ENCODE results near the gene P2RX5.
"Not testable (repeated sequence)": the region's sequence is repeated elsewhere in the genome, so short reads cannot be mapped to it uniquely, and the experiment has no call there.

P2RX5 gene

DNA sequence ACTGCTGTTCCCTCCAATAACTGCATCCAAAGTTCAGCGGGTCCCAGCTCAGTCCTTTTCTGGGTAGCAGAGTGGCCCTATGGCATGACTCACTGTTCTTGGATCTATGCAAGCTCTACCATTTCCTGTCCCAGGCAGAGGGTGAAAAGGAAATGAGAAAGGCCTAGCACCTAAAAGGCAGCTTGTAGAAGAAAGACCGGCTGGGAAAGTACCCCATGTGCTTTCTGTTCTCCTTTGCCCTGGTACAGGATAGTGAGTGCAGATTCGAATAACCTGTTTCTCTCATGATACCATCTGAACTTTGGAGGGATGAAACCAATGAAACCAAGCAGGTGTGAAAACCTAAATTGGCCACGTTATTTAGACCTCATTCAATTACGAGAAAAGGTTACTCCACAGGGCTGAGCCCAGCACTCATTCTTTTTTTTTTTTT is 15.0 kb upstream of the P2RX5 start:
- DNase-seq = peak; percentile 57

- DNase-seq = no peak
Measured at GRCh38 chr17:3708366-3708765, 12.4 kb upstream of the P2RX5 start.

DNA sequence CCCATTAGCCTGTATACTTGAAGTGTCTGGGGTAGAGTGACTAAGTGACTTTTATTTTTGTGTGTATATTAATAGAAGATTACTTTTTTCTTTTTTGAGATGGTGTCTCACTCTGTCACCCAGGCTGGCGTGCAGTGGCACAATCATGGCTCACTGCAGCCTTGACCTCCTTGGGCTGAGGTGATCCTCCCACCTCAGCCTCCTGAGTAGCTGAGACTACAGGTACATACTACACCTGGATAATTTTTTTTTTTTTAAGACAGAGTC is 9.7 kb upstream of the P2RX5 start:
- DNase-seq = not testable (repeated sequence)

GRCh38 chr17:3704931-3705717 is 9.2 kb upstream of the P2RX5 start:
- no peak for DNase-seq

- DNase-seq = not testable (repeated sequence)
Measured at GRCh38 chr17:3702041-3702539, 6.1 kb upstream of the P2RX5 start.

DNA sequence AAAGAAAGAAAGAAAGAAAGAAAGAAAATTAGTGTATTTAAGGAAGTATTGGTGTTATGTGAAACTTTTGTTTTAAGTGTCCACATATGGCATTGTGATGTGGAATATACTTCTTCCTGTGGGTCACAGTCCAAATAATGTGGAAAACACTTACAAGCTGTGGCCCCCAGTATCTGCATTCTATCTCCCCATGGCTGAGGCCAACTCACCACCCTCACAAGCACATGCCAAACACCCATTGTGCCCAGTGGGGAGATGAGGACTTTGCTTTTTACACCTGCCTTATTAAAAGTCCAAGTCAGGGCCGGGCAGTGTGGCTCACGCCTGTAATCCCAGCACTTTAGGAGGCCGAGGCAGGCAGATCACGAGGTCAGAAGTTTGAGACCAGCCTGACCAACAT is 4.0 kb upstream of the P2RX5 start:
- no peak for DNase-seq

DNA sequence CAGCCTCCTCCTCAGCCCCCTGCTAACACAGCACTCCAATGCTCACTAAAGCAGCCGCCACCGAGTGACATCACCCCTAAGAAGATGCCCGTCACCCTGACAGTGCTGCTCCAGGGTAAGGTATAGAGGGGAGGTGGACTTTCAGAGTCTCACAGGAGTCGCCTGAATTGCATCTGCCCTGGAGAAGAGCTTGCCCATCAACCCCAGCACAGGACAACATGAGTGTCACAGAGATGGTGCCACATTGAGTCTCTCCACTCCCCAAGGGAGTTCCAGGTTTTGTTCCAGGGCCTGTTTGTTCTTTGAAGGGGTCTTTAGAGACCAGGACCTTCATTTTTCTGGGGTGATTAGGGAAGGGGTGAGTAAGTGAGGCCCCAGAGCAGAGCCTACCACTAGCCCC is 2.2 kb upstream of the P2RX5 start:
- DNase-seq = no peak

GRCh38 chr17:3697103-3697476 is 1.1 kb upstream of the P2RX5 start:
- no peak for DNase-seq

DNA sequence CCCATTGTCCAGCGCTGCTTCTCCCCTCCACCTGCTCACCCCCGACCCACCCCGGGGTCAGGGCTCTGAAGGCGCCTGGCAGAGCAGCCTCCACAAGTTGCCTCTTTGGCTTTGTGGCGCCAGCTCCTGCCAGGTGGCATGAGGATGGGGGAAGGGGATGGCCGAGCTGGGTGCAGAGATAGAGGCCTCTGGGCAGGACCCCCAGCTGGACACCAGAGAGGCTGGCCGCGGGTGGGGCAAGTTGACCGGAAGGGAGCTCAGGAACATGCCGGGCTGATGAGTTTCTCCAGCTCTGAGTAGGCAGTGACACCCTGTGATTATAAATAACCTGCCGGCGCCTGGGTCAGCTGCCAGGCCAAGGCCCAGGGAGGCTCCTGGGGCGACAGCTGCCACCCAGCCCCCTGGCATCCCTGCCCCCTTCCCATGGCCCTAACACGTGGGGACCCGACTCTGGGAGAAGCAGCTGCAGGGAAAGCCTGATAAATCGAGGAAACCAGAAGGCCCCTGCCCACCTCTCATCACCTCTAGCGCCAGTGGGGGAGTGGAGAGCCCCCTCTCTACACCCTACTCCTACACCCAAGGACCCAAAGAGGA is 729 bp downstream of the P2RX5 start:
- DNase-seq = no peak

GRCh38 chr17:3693829-3694231 is 2.1 kb downstream of the P2RX5 start:
- no peak for DNase-seq

DNA sequence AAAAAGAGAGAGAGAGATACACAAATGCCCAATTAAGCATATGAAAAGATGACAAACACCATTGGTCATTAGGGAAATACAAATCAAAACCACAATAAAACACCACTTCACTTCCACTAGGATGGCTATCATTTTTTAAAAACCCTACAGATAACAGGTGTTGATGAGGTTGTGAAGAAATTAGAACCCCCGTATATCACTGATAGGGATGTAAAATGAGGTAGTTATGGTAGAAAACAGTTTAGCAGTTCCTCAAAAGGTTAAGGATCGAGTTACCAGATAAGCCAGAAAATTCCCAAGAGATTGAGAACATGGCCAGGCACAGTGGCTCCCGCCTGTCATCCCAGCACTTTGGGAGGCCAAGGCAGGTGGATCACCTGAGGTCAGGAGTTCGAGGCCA is 2.8 kb downstream of the P2RX5 start:
- DNase-seq = no peak

DNA sequence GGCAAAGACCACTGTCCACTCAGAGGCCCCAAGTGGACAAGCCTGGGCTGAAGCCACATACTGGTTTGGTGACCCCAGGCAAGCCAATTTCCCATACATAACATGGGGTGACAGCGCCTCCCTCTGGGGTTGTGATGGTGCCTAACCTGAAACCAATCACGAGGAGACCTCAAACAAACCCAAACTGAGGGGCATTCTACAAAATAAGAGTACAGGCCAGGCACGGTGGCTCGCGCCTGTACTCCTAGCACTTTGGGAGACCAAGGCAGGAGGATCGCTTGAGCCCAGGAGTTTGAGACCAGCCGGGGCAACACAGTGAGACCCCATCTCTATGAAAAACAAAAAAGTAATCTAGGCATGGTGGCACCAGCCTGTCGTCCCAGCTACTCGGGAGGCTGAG is 3.6 kb downstream of the P2RX5 start:
- DNase-seq = no peak

GRCh38 chr17:3691617-3692067 is 4.3 kb downstream of the P2RX5 start:
- no peak for DNase-seq

DNA sequence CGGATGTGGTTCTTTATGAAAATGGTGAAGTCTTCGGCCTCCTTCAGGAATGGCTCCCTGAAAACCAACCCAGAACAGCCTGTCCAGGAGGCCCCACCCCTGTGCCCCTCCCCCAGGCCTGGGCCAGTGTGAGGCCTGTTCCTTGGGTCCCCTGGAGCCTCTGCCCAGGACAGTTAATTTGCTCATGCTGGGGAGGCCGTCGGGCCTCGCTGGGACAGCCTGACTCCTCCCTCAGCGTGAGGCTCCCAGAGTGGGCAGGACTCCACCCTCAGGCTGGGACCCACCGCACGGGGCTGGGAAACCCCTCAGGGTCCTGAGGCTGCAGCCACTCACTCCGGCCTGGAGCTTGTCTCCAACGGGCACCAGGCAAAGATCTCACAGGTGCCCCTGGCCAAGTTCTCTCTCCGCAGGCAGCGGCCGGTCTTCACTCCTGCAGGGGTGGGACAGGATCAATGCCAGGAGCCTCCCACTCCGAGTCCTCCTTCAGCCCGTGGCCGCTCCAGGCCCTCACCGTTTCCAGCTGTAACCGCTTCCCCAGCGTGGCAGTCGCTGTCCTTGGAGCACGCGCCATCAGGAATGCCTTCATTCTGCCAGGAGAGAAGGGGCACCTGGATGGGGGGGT is 5.8 kb downstream of the P2RX5 start:
- no peak for DNase-seq

- DNase-seq = no peak
Measured at GRCh38 chr17:3689262-3690093, 6.5 kb downstream of the P2RX5 start.

DNA sequence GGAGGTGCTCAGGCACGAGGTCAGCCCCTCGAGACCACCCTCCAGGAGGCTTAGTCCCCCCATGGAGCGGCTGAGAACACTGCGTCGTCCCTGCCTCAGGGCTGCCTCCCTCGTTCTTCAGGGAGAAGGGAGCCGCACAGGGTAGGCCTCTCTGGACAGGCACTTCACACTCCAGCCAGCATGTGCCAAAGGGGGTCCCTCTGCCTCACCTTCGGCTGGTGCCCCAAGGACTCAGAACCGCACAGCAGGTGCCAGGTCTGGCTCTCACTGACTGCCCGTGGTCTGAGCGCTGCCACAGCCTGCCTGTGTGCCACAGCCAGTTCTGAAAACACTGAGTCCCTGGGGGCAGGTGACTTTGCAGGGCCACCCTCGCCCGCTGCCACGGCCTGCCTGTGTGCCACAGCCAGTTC is 7.1 kb downstream of the P2RX5 start:
- no peak for DNase-seq

GRCh38 chr17:3688027-3688553 is 7.9 kb downstream of the P2RX5 start:
- DNase-seq = no peak

- no peak for DNase-seq
Measured at GRCh38 chr17:3685174-3685573, 10.8 kb downstream of the P2RX5 start.

GRCh38 chr17:3683054-3683511 is 12.9 kb downstream of the P2RX5 start:
- DNase-seq = peak; percentile 79

DNA sequence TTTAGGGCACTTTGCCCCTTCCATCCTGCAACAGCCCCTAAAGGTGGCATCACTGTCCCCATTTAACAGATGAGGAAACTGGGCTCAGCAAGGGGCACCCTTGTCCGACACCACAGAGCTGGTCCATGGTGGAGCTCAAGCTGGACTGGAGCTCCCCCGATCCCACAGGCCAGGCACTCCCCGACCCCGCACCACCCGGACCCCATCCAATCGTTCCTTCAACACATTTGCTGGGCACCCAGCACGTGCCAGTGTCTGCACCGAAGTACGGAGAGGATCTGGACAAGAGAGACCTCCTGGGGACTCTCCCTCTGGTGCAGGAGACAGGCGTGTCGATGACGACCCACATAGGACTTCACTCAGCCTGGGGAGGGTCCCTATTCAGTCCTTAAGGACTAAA is 13.9 kb downstream of the P2RX5 start:
- DNase-seq = no peak

DNA sequence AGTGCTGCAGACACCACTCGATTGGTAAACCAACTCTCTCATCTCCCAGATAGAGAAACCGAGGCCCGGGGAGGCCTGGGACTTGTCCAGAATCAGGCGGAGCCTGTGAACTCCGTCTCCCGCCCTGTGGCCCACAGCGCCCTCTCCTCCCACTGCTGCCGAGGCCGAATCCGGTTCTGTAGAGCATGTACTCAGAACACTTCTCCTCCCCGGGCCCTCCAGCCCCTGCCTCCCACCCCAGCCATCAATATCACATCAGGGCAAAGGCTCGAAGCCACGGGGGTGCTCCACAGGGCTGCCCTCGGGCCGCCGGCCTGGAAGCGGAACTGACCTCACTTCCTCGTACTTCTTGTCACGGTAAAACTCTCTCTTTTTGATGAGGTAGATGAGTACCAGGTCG is 14.4 kb downstream of the P2RX5 start:
- no peak for DNase-seq

DNA sequence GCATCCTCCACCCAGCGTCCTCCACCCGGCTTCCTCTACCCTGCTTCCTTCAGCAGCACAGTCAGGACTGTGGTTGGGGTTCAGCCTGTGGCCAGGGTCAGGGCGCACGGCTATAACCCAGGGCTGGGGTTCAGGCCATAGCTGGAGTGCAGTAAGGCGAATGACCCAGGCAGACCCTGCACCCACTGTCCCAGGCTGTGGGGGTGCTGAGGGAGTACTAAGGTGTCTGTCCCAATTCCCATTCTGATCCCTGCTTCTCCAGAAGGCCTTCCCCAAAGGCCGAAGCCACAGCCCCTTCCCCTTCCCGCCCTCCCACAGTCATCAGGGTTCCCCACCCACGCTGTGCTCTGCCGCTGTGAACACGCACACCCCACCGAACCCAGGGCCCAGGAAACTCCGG is 14.9 kb downstream of the P2RX5 start:
- DNase-seq = no peak

GRCh38 chr17:3679531-3680126 is 16.3 kb downstream of the P2RX5 start:
- no peak for DNase-seq
